A673 (cell line): ENCODE measurements around the gene TRMO.

Experiments
- EZH2 ChIP-seq: fragments of 200-600 bp; sonication (generic); IDR thresholded peaks from 2 replicates; pipeline ENCODE4 v1.6.1; 2017; ENCODE audit warnings: borderline replicate concordance, low read depth, mild to moderate bottlenecking, mixed read lengths, antibody characterized with exemption, low read length; ENCODE audit not compliant: poor library complexity, severe bottlenecking
- TF ChIP-seq, protein P1 (sequence below): fragments of 300-800, 200-600 bp; sonication (generic); conservative IDR thresholded peaks from 2 replicates; pipeline ENCODE4 v1.5.1; 2017; ENCODE audit warnings: low read depth, mild to moderate bottlenecking, antibody characterized with exemption, low read length, moderate library complexity, mixed read lengths

- no peak for TF ChIP-seq EZH2
- TF ChIP-seq, protein P1, sequence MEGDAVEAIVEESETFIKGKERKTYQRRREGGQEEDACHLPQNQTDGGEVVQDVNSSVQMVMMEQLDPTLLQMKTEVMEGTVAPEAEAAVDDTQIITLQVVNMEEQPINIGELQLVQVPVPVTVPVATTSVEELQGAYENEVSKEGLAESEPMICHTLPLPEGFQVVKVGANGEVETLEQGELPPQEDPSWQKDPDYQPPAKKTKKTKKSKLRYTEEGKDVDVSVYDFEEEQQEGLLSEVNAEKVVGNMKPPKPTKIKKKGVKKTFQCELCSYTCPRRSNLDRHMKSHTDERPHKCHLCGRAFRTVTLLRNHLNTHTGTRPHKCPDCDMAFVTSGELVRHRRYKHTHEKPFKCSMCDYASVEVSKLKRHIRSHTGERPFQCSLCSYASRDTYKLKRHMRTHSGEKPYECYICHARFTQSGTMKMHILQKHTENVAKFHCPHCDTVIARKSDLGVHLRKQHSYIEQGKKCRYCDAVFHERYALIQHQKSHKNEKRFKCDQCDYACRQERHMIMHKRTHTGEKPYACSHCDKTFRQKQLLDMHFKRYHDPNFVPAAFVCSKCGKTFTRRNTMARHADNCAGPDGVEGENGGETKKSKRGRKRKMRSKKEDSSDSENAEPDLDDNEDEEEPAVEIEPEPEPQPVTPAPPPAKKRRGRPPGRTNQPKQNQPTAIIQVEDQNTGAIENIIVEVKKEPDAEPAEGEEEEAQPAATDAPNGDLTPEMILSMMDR: no peak
These were observed 13.0 kb upstream of the TRMO start for GRCh38 chr9:97935276-97935675.
